HG02973 (cell line): ENCODE results near the gene ARHGEF25.
"Not testable (repeated sequence)": the region's sequence is repeated elsewhere in the genome, so short reads cannot be mapped to it uniquely, and the experiment has no call there.

Experiments used
- ATAC-seq: cut with Tn5 transposase; IDR thresholded peaks from one replicate; pipeline ENCODE4 v1.9.1; 2021; ENCODE audit warnings: moderate library complexity; ENCODE audit not compliant: unreplicated experiment

The ARHGEF25 gene

GRCh38 chr12:57611108-57611826 lies at the start of gene ARHGEF25:
Gene ARHGEF25 (plus strand): TSS chr12:57611435. CDS start chr12:57611895, 460 bp downstream.
- ATAC-seq, result no peak

GRCh38 chr12:57563358-57563757 lies 47.9 kb upstream of the ARHGEF25 start:
- ATAC-seq, result no peak

- no peak for ATAC-seq
Observed at GRCh38 chr12:57564178-57564740, 47.0 kb upstream of the ARHGEF25 start.

GRCh38 chr12:57568838-57569237 lies 42.4 kb upstream of the ARHGEF25 start:
- ATAC-seq, result no peak

GRCh38 chr12:57569858-57570257 lies 41.4 kb upstream of the ARHGEF25 start:
- ATAC-seq, result no peak

- not testable (repeated sequence) for ATAC-seq
Observed at GRCh38 chr12:57570438-57570837, 40.8 kb upstream of the ARHGEF25 start.

GRCh38 chr12:57571926-57572762 lies 39.1 kb upstream of the ARHGEF25 start:
- ATAC-seq, result no peak

GRCh38 chr12:57574795-57575194 lies 36.4 kb upstream of the ARHGEF25 start:
- no peak for ATAC-seq

- no peak for ATAC-seq
Observed at GRCh38 chr12:57575771-57576612, 35.2 kb upstream of the ARHGEF25 start.

- ATAC-seq, result no peak
Observed at GRCh38 chr12:57576613-57577160, 34.5 kb upstream of the ARHGEF25 start.

GRCh38 chr12:57577981-57578758 lies 33.1 kb upstream of the ARHGEF25 start:
- no peak for ATAC-seq

- no peak for ATAC-seq
Observed at GRCh38 chr12:57579011-57579410, 32.2 kb upstream of the ARHGEF25 start.

GRCh38 chr12:57579677-57580465 lies 31.4 kb upstream of the ARHGEF25 start:
- no peak for ATAC-seq

- ATAC-seq, result no peak
Observed at GRCh38 chr12:57580466-57580795, 30.8 kb upstream of the ARHGEF25 start.

GRCh38 chr12:57581802-57582201 lies 29.4 kb upstream of the ARHGEF25 start:
- ATAC-seq, result no peak

- ATAC-seq, result no peak
Observed at GRCh38 chr12:57582440-57582839, 28.8 kb upstream of the ARHGEF25 start.

GRCh38 chr12:57583008-57583831 lies 28.0 kb upstream of the ARHGEF25 start:
- peak; percentile 97 for ATAC-seq

- ATAC-seq, result no peak
Observed at GRCh38 chr12:57584050-57584449, 27.2 kb upstream of the ARHGEF25 start.
